LNCAP (cell line): ENCODE data around the gene TP53BP2.

Source experiments
- CTCF ChIP-seq: fragments of 450-650 bp; IDR thresholded peaks from 2 replicates; pipeline ENCODE4 v1.5.1; 2017; ENCODE audit warnings: mild to moderate bottlenecking

TP53BP2 gene

GRCh38 chr1:223742856-223743517 is 102.8 kb downstream of the TP53BP2 start:
- TF ChIP-seq CTCF: no peak

- TF ChIP-seq CTCF: no peak
Measured at GRCh38 chr1:223741861-223742260, 103.9 kb downstream of the TP53BP2 start.

- TF ChIP-seq CTCF: no peak
Measured at GRCh38 chr1:223739366-223740037, 106.2 kb downstream of the TP53BP2 start.

DNA sequence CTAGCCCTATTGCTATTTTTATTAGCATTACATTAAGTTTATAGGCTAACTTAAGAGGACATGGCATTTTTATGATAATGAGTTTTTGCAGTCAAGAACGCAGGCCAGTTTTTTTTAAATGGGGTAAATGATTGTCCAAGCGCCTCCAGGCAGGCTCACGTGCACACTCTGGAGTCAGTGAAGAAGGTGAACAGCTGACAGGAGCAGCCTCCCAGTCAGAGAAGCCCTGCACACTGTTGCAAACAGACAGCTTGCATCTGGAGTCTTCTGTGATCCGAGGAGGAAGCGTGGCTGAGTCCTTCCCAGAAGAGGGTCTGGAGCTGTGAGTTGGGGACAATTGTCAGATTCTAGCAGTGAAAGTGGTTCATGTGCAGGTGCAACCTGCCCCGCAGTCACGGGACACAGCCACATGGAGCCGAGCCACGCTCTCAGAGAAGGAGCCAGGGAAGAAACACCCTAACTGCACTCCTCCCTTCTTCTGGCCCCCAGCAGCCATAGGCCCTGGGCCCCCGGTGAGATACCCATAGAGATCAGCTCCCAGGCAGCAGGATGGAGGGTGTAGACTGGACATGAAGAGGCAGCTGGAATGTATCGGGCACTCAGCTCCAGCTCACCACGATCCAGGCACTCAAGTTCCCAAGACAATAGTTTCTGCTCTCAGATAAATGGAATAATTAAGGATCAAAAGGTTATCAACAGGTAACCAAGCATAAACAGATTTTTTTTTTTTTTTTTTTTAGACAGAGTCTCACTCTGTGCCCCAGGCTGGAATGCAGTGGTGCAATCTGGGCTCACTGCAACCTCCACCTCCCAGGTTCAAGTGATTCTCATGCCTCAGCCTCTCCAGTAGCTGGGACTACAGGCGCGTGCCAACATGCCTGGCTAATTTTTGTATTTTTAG is 107.0 kb downstream of the TP53BP2 start:
- TF ChIP-seq CTCF: no peak

- TF ChIP-seq CTCF: no peak
Measured at GRCh38 chr1:223737342-223737741, 108.4 kb downstream of the TP53BP2 start.

DNA sequence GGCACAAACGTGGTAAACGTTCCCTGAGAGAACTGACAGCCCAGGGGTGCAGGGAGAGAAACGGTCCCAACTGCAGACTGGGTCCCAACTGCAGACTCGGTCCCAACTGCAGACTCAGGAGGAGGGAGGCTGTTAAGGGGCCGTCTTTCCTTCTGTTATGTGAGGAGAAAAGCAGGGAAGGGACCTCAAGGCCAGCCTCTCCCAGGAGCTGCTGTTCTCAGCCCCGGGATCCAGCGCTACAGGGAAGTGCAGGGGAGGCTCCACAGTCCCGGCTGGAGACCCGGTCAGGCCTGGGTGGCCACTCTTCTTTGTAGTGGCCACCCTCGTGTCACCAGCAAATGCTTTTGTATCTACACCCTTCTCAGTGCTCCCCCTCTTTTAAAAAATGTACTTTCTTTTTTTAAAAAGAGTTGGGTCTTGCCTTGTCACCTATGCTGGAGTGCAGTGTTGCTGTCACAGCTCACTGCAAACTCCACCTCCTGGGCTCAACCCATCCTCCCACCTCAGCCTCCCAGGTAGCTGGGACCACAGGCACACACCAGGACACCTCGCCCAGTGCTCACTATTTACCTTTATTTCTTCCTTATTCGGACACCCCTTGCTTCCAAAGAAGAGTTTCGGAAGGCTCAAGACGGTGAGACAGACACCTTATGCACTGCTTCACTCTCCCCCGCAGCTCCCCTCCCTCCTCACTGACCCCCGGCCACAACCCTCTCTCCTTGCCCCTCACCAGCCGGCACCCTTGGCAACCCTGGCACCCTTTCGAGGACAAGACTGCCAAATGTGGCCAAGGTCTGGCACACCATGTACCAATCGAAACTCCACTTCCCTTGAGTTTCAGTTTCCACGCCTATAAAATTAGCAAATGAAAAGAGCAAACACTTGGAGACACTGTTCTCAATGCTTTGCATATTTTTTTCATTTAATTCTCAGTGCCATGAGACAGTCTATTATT is 111.6 kb downstream of the TP53BP2 start:
- TF ChIP-seq CTCF: no peak
